GM15510 (cell line): ENCODE results near the gene CNTN6.

ENCODE experiments used
- POLR2A ChIP-seq: IDR thresholded peaks from 3 replicates; pipeline ENCODE4 v1.6.1; 2011; ENCODE audit warnings: borderline replicate concordance; ENCODE audit not compliant: insufficient read length; ENCODE audit errors: extremely low read depth

Gene CNTN6

DNA sequence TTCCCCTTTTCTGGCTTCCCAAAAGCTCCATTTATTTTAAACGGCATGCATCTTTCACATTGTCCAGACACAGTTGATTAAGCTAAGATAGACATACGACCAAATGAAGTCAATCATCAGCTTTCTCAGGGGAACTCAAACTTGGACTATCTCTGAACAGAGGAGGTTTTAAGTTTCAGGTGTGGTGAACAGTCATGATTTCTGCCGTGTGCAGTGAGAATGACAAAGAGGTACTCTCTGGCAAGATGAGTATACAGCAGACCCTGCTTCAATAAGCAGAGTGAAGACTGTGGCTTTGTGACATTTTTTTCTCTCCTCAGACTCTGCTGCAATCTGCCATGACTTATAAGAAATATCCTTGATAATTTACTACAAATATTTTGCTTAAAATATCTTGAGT is 307.7 kb downstream of the CNTN6 start:
- TF ChIP-seq POLR2A: no peak

DNA sequence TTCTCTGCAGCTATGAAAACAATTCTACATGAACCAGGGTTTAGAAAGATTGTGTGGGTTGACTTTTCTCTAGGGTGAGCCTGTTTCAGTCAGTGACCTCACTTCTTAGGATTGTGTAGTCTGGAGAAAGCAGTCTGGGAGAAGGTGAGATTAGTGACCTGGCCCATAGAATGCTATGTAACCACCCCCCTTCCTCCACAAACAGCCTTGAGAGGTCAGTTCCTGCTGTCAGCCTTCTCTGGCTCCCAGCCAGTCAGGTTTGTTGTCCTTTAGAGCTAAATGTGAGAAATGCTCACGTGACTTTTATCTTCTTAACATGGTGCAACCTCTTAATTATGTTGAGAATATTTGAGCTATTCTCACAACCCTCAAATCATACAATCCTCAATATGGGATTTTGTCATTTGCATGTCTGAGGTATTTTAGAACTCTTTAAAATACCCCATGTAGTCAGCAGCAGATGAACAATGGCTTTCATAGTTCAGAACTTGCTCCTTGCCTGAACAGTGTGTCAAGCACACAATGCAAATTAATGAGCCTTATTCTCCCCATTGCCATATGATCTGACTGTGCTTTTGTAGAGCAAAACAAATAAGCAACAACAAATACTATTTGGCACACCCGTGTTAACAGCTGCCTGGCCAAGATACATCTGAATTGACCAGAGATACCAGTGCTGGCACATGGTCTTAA is 311.6 kb downstream of the CNTN6 start:
- TF ChIP-seq POLR2A: no peak

DNA sequence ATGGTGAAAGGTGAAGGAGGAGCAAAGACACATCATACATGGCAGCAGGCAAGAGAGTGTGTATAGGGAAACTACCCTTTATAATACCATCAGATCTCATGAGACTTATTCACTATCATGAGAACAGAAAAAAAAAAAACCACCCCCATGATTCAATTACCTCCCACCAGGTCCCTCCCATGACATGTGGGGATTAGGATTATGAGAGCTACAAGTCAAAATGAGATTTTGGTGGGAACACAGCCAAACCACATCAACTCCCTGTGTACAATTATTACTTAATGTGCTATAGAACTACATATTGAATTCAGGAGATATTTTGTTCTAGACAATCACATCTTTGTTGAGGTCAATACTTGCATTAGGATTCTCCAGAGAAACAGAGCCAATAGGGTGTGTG is 313.4 kb downstream of the CNTN6 start:
- TF ChIP-seq POLR2A: no peak

DNA sequence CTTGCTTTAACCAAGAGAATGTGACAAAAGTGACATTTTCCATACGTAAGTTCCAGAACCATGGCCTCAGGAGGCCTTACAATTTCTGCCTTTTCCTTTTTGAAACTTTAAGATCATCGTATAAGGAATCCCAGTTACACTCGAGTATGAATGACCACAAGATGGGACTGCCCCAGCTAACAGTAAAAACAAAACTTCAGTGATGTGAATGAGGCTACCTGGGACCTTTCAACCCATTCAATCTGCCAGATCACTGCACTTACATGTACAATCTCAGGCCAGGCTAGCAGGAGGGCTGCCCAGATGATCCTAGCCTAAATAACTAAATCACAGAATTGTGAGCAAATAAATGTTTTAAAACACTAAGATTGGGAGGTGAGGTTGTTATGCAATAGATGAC is 328.8 kb downstream of the CNTN6 start:
- no peak for TF ChIP-seq POLR2A

DNA sequence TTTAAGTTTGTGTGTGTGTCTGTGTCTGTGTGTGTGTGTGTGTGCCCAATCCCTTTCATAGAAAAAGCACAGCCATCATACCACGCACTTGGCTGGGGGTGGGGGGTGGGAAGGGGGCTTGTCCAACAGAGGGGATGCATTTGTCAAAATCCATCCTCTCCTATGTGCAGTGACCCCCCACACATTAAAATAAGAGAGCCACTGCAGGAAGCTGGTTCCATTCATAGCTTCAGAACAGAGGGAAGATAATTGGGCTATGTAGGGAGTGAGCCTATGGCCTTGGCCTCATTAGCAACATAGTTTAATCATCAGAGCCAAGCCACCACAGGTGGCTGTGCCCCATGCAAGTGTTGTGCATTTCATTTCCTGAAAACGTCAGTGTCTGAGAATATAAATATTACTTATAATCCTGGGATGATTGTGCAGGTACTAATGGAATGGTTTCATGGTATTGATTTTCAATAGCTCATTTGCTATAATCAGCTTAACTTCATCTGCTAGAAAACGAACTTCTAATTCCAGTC is 330.8 kb downstream of the CNTN6 start:
- TF ChIP-seq POLR2A: no peak

DNA sequence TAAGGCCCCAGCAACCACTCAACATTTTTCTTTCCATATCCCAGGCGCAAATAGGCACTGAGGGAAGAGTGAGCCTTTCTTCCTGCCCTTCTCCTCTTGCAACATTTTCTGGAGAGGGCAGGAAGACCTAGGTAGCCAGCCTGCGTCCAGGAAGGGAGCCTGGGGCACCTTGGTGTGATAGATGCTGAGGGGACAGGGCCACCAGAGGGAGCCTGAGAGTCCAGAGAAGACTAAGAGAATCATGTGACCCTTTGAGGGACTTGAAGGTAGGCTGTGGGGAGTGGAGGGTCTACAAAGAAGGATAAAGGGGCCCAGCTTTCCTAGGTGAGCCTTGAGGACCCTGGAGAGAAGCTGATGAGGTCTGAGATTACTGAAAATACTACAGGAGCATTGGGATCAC is 346.6 kb downstream of the CNTN6 start:
- no peak for TF ChIP-seq POLR2A

DNA sequence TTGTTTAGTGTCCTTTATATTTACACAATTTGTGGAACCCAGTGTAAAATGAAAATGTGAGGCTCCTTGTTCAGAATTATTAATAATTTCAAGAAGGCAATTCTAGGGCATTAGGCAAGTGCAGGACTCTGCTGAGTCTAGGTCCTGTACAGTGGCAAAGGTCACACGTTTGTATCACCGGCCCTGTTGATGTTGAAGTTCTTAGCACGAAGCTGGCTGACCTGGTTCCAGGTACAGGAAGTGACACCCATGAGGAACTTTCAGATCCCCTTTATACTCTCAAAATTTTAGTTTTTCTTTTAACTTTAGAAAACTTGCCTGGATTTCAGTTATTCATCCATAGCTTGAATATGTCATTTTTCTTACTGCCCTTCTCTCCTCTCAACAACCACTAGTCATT is 349.4 kb downstream of the CNTN6 start:
- TF ChIP-seq POLR2A: no peak

DNA sequence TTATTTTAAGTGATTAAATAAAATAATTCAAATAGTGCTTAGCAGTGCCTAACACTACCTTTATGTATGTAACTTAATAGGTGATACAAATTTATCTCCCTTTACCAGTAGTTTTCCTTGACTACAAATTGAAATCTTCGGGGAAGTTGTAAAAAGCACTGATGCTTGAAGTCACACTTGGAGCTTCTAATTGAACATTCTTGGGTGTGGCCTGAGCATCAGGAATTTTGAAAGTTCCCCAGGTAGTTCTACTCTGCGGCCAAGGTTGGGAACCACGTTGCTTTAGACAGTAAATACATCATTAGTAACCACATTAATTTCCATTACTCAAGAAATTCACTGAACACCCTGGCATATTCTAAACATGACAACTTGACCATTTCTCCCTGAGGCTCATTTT is 351.4 kb downstream of the CNTN6 start:
- TF ChIP-seq POLR2A: no peak

DNA sequence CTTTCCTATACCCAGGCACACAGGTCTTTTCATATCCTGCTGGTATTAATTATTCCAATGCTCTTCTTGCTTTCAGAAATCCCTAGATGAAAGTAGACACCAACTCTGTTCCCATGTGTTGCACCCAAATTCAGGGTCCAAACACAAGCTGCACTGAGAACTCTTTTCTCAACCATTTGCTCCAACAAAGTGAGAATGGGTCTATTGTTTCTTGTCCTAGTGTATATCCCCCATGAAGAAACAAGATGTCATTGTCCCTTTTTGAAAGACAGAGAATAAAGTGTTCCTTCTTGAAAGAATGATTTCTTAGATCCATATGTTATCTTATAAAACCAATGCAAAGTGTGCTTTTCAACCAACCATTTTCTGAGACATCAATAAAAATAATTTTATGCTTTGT is 353.7 kb downstream of the CNTN6 start:
- TF ChIP-seq POLR2A: no peak

DNA sequence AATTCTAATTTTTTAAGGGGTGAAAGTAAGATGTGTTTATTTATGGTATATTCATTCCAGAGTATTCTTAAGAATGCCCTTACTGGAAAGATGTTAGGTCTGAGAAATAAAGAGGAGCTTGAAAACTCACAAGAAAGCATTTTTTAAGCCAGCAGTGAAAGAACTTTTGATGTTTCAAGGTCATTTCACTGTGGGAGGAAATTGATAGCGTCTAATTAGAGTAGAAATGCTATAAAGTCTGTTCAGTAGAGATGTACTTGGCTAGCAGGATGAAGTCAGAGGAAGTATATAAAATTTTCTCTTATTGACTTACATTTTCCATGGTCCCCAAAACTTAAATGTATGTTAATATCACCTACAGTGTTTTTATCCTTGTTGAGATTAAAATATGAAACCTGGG is 354.6 kb downstream of the CNTN6 start:
- TF ChIP-seq POLR2A: no peak

DNA sequence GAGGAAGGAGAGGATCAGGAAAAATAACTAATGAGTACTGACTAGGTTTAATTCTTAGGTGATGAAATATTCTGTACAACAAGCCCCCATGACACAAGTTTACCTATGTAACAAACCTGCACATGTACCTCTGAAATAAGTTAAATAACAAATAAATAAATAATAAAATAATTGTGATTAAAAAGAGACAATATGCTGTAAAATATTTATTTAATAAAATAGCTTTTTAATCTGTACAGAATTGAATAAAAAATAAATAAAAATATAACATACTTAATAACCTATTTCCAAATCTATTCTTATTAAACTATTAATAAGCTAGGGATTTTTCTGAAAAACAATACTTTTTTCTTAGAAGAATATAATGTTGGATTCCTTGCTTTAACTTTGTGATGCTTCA is 355.6 kb downstream of the CNTN6 start:
- TF ChIP-seq POLR2A: no peak
